Putamen (tissue), 1 donor: ENCODE measurements around the gene MT1X.
"Not testable (repeated sequence)": the region's sequence is repeated elsewhere in the genome, so short reads cannot be mapped to it uniquely, and the experiment has no call there.

Source experiments
- DNase-seq: peaks from one replicate; pipeline ENCODE4 v3.0.0-alpha.2; 2016; ENCODE audit warnings: low spot score

The MT1X gene

GRCh38 chr16:56653218-56653617 lies 29.1 kb upstream of the MT1X start:
- DNase-seq: no peak

DNA sequence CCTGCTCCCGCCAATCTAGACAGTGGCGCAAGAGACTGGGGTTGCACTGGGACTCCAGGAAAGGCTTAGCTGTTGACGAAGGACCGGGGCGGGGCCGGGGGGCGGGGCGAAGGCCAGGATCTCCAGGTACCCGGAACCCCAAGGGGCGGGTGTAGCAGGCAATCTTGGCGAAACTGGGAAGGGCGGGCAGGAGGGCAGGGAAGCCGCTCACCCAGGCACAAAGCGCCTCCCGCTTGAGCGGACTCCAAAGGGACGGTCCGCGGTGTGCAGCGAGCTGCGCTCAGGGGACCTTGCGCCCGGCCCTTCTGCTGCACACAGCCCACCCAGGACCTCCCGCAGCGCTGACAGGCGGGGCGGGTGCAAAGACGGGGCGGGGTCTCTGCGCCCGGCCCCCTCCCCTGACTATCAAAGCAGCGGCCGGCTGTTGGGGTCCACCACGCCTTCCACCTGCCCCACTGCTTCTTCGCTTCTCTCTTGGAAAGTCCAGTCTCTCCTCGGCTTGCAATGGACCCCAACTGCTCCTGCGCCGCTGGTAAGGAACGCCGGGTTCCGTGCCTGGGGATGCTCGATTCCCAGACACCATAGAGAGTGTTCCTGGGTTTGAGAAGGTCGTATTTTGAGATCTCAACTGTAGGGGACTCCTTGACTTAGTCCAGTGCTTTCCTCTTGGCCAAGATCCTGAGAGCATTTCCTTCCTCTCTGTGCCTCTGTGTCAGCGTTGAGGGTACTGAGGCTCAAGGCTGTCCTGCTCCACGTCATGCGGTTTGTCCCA lies 24.5 kb upstream of the MT1X start, which contains the start of gene MT1F:
Gene MT1F, plus strand, starts transcription at position 405 of the 772 bp plus-strand sequence. Its CDS starts 100 bp downstream, at position 505.
- DNase-seq: no peak

GRCh38 chr16:56658327-56658875 lies 23.9 kb upstream of the MT1X start:
- DNase-seq: no peak

- DNase-seq: no peak
These were observed 19.6 kb upstream of the MT1X start for GRCh38 chr16:56662357-56663354.

GRCh38 chr16:56664506-56664905 lies 17.8 kb upstream of the MT1X start:
- no peak for DNase-seq

DNA sequence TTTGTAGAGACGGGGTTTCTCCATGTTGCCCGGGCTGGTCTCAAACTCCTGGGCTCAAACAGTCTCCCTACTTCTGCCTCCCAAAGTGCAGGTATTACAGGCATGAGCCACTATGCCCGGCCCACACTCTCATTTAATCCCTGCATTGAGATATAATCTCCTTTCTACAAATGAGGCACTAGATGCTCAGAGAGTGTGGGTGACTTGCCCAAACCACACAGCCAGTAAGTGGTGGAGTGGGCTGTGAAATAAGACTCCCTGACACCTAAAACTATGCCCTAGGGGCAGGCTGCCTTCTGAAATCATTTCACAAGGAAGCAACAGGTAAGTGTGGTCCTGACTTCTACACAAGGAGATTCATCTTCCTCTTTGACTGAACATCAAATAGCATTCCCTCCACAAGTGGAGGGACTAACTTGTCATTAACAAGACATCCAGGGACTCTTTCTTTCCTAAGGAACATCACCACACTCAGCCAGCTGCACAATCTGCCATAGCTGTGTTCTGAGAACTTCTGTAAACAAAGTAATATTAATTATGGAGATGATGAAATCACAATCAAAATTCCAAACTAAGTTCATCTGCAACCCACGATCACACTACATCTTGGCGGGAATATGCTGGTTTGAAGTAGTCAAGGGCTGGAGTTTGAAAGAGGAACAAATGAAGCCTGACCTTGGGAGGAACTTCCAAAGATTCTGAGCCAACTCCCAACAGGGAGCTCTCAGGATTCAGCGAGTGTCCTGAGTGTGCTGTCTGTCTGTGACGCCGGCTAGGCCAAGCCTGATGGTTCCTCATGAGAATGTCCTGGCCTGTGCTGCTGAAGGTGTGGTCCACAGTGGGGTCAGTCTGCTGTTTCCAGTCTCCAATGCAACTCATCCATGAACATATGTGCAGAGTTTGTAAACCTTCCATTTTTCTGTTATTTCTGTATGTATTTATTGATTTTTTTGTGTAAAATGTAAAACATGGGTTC lies 16.7 kb upstream of the MT1X start:
- DNase-seq: not testable (repeated sequence)

GRCh38 chr16:56667581-56668571 lies 14.4 kb upstream of the MT1X start, which contains the start of gene MT1G:
Gene MT1G, minus strand, starts transcription at chr16:56668065. Its CDS starts 72 bp downstream, at chr16:56667993.
- no peak for DNase-seq

- DNase-seq: no peak
These were observed 13.0 kb upstream of the MT1X start, which contains the start of gene MT1H for GRCh38 chr16:56669005-56669839. Gene MT1H, plus strand, starts transcription at chr16:56669814. Its CDS starts 71 bp downstream, at chr16:56669885.

GRCh38 chr16:56669840-56670619 lies 12.2 kb upstream of the MT1X start:
- no peak for DNase-seq

DNA sequence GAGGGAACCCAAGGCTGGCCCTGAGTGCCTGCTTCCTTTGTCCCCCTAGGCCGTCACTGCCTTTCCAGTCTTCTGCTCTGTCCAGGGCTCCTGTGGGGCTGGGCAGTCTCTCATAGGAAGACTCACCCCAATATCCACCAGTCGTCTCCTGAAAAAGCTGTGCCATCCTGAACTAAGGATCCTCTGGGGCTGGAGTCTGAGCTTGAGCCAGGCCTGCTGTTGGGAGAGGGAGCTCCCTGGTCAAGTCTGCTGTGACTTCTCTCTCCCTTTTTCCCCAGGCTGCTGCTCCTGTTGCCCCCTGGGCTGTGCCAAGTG lies 11.7 kb upstream of the MT1X start:
- DNase-seq: no peak

- not testable (repeated sequence) for DNase-seq
These were observed 10.6 kb upstream of the MT1X start for GRCh38 chr16:56671691-56672090.

DNA sequence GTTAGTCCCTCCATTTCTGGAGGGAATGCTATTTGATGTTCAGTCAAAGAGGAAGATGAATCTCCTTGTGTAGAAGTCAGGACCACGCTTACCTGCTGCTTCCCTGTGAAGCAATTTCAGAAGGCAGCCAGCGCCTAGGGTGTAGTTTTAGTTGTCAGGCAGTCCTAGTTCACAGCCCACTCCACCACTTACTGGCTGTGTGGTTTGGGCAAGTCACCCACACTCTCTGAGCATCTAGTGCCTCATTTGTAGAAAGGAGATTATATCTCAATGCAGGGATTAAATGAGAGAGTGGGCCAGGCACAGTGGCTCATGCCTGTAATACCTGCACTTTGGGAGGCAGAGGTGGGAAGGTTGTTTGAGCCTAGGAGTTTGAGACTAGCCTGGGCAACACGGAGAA lies 10.1 kb upstream of the MT1X start:
- not testable (repeated sequence) for DNase-seq

- DNase-seq: no peak
These were observed 9.3 kb upstream of the MT1X start for GRCh38 chr16:56672761-56673536.

- DNase-seq: no peak
These were observed 8.3 kb upstream of the MT1X start for GRCh38 chr16:56673921-56674320.

DNA sequence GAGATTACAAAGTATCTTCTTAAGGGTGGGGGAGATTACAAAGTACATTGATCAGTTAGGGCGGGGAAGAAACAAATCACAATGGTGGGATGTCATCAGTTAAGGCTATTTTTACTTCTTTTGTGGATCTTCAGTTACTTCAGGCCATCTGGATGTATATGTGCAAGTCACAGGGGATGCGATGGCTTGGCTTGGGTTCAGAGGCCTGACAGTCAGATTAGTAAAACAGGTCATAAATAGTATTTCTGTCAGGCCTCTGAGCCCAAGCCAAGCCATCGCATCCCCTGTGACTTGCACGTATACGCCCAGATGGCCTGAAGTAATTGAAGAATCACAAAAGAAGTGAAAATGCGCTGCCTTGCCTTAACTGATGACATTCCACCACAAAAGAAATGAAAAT lies 7.7 kb upstream of the MT1X start:
- DNase-seq: not testable (repeated sequence)

GRCh38 chr16:56675685-56676210 lies 6.5 kb upstream of the MT1X start:
- no peak for DNase-seq

- no peak for DNase-seq
These were observed 4.8 kb upstream of the MT1X start for GRCh38 chr16:56677474-56677873.
